HepG2 (cell line): ENCODE results near the gene DPH1. TPM values are rescaled to one million over a fixed set of nuclear protein-coding genes. Genes with fewer than 3 reads are reported as not detected.

Experiments used
- CENPT ChIP-seq: sonication (generic); formaldehyde crosslinking; IDR thresholded peaks from 2 replicates; pipeline ENCODE4 v1.8.0; 2022; ENCODE audit warnings: low read depth, mild to moderate bottlenecking, moderate library complexity, missing genetic modification reagents
- CENPX ChIP-seq: sonication (generic); formaldehyde crosslinking; IDR thresholded peaks from 2 replicates; pipeline ENCODE4 v1.9.0; 2021; ENCODE audit warnings: mild to moderate bottlenecking, missing genetic modification reagents, moderate library complexity
- HMG20A ChIP-seq: IDR thresholded peaks from 2 replicates; pipeline ENCODE4 v1.6.1; 2016; ENCODE audit warnings: borderline replicate concordance
- KAT7 ChIP-seq: IDR thresholded peaks from 2 replicates; pipeline ENCODE4 v1.6.1; 2018; ENCODE audit warnings: borderline replicate concordance, missing compliant biosample characterization
- NR3C1 ChIP-seq: sonication (generic); formaldehyde crosslinking; IDR thresholded peaks from 2 replicates; pipeline ENCODE4 v1.4.0; 2020; ENCODE audit warnings: missing genetic modification reagents
- PITX1 ChIP-seq: sonication (generic); formaldehyde crosslinking; IDR thresholded peaks from 2 replicates; pipeline ENCODE4 v1.5.1; 2020; ENCODE audit warnings: mild to moderate bottlenecking, missing genetic modification reagents
- REL ChIP-seq: sonication (generic); formaldehyde crosslinking; conservative IDR thresholded peaks from 2 replicates; pipeline ENCODE4 v1.8.0; 2022; ENCODE audit warnings: mild to moderate bottlenecking, missing genetic modification reagents, moderate library complexity
- SALL1 ChIP-seq: sonication (generic); formaldehyde crosslinking; IDR thresholded peaks from 2 replicates; pipeline ENCODE4 v1.8.0; 2022; ENCODE audit warnings: mild to moderate bottlenecking, missing genetic modification reagents
- SIN3A ChIP-seq: IDR thresholded peaks from 2 replicates; pipeline ENCODE4 v1.6.1; 2011; ENCODE audit warnings: low read depth, mild to moderate bottlenecking, control low read depth, low read length, borderline replicate concordance
- SRF ChIP-seq: IDR thresholded peaks from 2 replicates; pipeline ENCODE4 v1.6.1; 2011; ENCODE audit warnings: mild to moderate bottlenecking, low read depth, low read length, moderate library complexity
- ZNF251 ChIP-seq: sonication (generic); formaldehyde crosslinking; IDR thresholded peaks from 2 replicates; pipeline ENCODE4 v1.9.0; 2021; ENCODE audit warnings: mild to moderate bottlenecking, missing genetic modification reagents
- ZNF326 ChIP-seq: sonication (generic); formaldehyde crosslinking; IDR thresholded peaks from 2 replicates; pipeline ENCODE4 v1.4.0; 2020; ENCODE audit warnings: missing genetic modification reagents, borderline replicate concordance
- ZNF570 ChIP-seq: sonication (generic); formaldehyde crosslinking; IDR thresholded peaks from 2 replicates; pipeline ENCODE4 v1.4.0; 2020; ENCODE audit warnings: mild to moderate bottlenecking, missing genetic modification reagents, borderline replicate concordance
- ZNF616 ChIP-seq: sonication (generic); formaldehyde crosslinking; IDR thresholded peaks from 2 replicates; pipeline ENCODE4 v1.5.0; 2020; ENCODE audit warnings: low read depth, mild to moderate bottlenecking, missing genetic modification reagents
- ZNF83 ChIP-seq: sonication (generic); formaldehyde crosslinking; IDR thresholded peaks from 2 replicates; pipeline ENCODE4 v1.4.0; 2020; ENCODE audit warnings: missing genetic modification reagents, mild to moderate bottlenecking, borderline replicate concordance
- polyA plus RNA-seq, 8 experiments: library from polyadenylated mRNA; depleted of rRNA in 3 of 8; stranded (reverse) in 7 of 8; unstranded in 1 of 8; fragments of >200 nt; fragmentation: Illumina TruSeq in 4 of 8; extraction: Trizol in 4 of 8; gene quantifications; 2 replicates each; pipeline versions ENCODE4 v1.2.1 to v1.2.3, GENCODE V29; 2011 to 2016; ENCODE audit warnings: low read depth in 4 of 8, missing spikeins in 1 of 8, mixed read lengths in 1 of 8; ENCODE audit not compliant: insufficient read depth in 1 of 8
- total RNA-seq, 5 experiments: library from RNA; depleted of rRNA; stranded (reverse); fragments of >200 nt; fragmentation: Illumina TruSeq; extraction: Trizol; gene quantifications; 2 replicates each; pipeline ENCODE4 v1.2.3, GENCODE V29; 2016; ENCODE audit warnings: low read depth in 1 of 5
- TF ChIP-seq, protein P1 (sequence below): sonication (generic); formaldehyde crosslinking; IDR thresholded peaks from 2 replicates; pipeline ENCODE4 v1.4.0; 2020; ENCODE audit warnings: missing genetic modification reagents
- TF ChIP-seq, protein P2 (sequence below): fragments of 450-650 bp; IDR thresholded peaks from 2 replicates; pipeline ENCODE4 v1.6.1; 2017; ENCODE audit warnings: mild to moderate bottlenecking
- TF ChIP-seq, protein P3 (sequence below): sonication (generic); formaldehyde crosslinking; IDR thresholded peaks from 2 replicates; pipeline ENCODE4 v1.9.0; 2022; ENCODE audit warnings: low read depth, missing genetic modification reagents
- TF ChIP-seq, protein P4 (sequence below): sonication (generic); formaldehyde crosslinking; IDR thresholded peaks from 2 replicates; pipeline ENCODE4 v1.4.0; 2020; ENCODE audit warnings: missing genetic modification reagents
- TF ChIP-seq, protein P5 (sequence below): sonication (generic); formaldehyde crosslinking; IDR thresholded peaks from 2 replicates; pipeline ENCODE4 v1.8.1; 2023; ENCODE audit warnings: mild to moderate bottlenecking, moderate library complexity, missing genetic modification reagents

The DPH1 gene
- total and polyA plus RNA-seq, 2 of the 13 experiments (the other 11 are each of a cell fraction or from before 2014, with no cell fraction given), result 25.3 to 42.8 TPM

DNA sequence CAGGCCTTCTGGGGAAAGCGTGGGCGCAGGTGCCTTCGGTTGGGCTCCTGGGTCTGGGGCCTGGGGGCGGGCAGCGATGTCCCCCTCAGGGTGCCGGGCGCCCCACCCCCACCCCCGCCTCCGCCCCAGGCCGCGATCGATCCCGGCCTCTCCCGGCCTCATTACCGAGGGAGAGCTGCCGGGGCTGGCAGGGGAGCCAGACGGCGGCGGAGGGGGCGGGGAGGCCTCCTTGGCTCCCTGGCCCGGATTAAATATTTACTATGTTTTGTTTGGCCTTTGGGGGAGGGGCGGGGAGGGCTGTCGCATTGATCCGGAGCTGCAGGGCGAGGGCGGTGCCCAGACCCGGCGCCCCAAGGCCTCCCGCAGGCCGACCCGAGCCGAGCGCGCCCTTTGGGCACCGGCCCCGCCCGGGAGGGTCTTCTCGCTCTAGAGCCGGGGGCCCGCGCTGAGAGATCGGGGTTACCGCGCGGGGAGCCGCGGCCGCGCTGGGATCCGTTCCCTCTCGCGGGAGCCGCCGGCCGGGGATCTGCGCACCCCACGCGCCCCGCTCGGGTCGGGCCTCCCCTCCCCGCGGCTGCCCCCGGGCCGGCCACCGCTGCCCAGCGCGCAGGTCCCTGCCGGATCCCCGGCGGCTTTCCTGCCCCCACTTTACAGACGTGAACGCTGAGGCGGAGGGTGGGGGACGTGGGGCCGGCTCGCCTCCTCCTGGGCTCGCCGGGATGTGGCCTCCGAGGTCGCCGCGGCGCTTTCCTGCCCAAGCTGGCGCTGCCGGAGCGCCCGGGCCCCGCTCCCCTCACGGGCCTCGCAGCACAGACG is 31.8 kb upstream of the DPH1 start (continued):
- peak; percentile 74 for TF ChIP-seq PITX1 (CRISPR knock-in tag)
- no peak for TF ChIP-seq ZNF570 (CRISPR knock-in tag)
- TF ChIP-seq, protein P1, sequence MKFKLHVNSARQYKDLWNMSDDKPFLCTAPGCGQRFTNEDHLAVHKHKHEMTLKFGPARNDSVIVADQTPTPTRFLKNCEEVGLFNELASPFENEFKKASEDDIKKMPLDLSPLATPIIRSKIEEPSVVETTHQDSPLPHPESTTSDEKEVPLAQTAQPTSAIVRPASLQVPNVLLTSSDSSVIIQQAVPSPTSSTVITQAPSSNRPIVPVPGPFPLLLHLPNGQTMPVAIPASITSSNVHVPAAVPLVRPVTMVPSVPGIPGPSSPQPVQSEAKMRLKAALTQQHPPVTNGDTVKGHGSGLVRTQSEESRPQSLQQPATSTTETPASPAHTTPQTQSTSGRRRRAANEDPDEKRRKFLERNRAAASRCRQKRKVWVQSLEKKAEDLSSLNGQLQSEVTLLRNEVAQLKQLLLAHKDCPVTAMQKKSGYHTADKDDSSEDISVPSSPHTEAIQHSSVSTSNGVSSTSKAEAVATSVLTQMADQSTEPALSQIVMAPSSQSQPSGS, result no peak
- peak; percentile 48; the same call in 1 of the 2 replicates for TF ChIP-seq SIN3A
- TF ChIP-seq ZNF83, result no peak
- TF ChIP-seq REL (CRISPR knock-in tag), result no peak
- TF ChIP-seq SRF, result no peak
- TF ChIP-seq, protein P2, sequence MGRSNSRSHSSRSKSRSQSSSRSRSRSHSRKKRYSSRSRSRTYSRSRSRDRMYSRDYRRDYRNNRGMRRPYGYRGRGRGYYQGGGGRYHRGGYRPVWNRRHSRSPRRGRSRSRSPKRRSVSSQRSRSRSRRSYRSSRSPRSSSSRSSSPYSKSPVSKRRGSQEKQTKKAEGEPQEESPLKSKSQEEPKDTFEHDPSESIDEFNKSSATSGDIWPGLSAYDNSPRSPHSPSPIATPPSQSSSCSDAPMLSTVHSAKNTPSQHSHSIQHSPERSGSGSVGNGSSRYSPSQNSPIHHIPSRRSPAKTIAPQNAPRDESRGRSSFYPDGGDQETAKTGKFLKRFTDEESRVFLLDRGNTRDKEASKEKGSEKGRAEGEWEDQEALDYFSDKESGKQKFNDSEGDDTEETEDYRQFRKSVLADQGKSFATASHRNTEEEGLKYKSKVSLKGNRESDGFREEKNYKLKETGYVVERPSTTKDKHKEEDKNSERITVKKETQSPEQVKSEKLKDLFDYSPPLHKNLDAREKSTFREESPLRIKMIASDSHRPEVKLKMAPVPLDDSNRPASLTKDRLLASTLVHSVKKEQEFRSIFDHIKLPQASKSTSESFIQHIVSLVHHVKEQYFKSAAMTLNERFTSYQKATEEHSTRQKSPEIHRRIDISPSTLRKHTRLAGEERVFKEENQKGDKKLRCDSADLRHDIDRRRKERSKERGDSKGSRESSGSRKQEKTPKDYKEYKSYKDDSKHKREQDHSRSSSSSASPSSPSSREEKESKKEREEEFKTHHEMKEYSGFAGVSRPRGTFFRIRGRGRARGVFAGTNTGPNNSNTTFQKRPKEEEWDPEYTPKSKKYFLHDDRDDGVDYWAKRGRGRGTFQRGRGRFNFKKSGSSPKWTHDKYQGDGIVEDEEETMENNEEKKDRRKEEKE, result no peak
- no peak for TF ChIP-seq ZNF251 (CRISPR knock-in tag)
- peak; percentile 70 for TF ChIP-seq SALL1
- TF ChIP-seq NR3C1 (CRISPR knock-in tag), result no peak
- TF ChIP-seq CENPT (CRISPR knock-in tag), result no peak; the same call in 1 of the 2 replicates
- TF ChIP-seq, protein P3, sequence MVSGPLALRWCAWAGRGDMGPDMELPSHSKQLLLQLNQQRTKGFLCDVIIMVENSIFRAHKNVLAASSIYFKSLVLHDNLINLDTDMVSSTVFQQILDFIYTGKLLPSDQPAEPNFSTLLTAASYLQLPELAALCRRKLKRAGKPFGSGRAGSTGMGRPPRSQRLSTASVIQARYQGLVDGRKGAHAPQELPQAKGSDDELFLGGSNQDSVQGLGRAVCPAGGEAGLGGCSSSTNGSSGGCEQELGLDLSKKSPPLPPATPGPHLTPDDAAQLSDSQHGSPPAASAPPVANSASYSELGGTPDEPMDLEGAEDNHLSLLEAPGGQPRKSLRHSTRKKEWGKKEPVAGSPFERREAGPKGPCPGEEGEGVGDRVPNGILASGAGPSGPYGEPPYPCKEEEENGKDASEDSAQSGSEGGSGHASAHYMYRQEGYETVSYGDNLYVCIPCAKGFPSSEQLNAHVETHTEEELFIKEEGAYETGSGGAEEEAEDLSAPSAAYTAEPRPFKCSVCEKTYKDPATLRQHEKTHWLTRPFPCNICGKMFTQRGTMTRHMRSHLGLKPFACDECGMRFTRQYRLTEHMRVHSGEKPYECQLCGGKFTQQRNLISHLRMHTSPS (CRISPR knock-in tag), result peak; percentile 68; the same call in 1 of the 2 replicates
- 0 out of 2 replicates have a peak, but pooled peaks have one; percentile 46 for TF ChIP-seq HMG20A (CRISPR knock-in tag)
- no peak for TF ChIP-seq ZNF616 (CRISPR knock-in tag)
- no peak for TF ChIP-seq CENPX (CRISPR knock-in tag)
- TF ChIP-seq ZNF326 (CRISPR knock-in tag), result no peak
- TF ChIP-seq KAT7, result no peak
- TF ChIP-seq, protein P4, sequence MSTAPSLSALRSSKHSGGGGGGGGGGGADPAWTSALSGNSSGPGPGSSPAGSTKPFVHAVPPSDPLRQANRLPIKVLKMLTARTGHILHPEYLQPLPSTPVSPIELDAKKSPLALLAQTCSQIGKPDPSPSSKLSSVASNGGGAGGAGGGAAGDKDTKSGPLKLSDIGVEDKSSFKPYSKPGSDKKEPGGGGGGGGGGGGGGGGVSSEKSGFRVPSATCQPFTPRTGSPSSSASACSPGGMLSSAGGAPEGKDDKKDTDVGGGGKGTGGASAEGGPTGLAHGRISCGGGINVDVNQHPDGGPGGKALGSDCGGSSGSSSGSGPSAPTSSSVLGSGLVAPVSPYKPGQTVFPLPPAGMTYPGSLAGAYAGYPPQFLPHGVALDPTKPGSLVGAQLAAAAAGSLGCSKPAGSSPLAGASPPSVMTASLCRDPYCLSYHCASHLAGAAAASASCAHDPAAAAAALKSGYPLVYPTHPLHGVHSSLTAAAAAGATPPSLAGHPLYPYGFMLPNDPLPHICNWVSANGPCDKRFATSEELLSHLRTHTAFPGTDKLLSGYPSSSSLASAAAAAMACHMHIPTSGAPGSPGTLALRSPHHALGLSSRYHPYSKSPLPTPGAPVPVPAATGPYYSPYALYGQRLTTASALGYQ (CRISPR knock-in tag), result peak; percentile 24; the same call in 1 of the 2 replicates
- TF ChIP-seq, protein P5, sequence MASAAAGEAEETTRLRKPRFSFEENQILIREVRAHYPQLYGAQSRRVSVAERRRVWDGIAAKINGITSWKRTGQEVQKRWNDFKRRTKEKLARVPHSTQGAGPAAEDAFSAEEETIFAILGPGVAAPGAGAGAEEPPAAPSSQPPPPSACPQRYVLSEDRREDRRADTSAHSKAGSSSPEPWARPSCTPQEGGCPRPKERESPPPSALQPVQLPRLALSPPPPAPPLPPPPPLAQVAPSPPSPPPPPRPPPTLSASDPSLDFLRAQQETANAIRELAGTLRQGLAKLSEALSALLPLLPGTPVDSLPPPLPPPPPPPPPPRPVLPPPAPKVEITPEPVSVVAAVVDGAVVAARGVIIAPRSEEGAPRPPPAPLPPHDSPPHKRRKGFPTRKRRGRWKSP (CRISPR knock-in tag), result no peak
